GM19328 (cell line): ENCODE results near the gene GSTT2B.
"Not testable (repeated sequence)": the region's sequence is repeated elsewhere in the genome, so short reads cannot be mapped to it uniquely, and the experiment has no call there.

Experiments used
- ATAC-seq: cut with Tn5 transposase; IDR thresholded peaks from one replicate; pipeline ENCODE4 v1.9.1; 2021; ENCODE audit warnings: mild to moderate bottlenecking, moderate library complexity; ENCODE audit not compliant: unreplicated experiment

The GSTT2B gene

GRCh38 chr22:23949764-23950163 is 11.2 kb downstream of the GSTT2B start:
- not testable (repeated sequence) for ATAC-seq

GRCh38 chr22:23947391-23947790 is 13.6 kb downstream of the GSTT2B start:
- not testable (repeated sequence) for ATAC-seq

GRCh38 chr22:23940166-23940565 is 20.8 kb downstream of the GSTT2B start:
- ATAC-seq: not testable (repeated sequence)

- ATAC-seq: no peak
These were observed 22.0 kb downstream of the GSTT2B start for GRCh38 chr22:23939017-23939357.

- no peak for ATAC-seq
These were observed 22.5 kb downstream of the GSTT2B start for GRCh38 chr22:23938328-23939016.

GRCh38 chr22:23926561-23926960 is 34.4 kb downstream of the GSTT2B start:
- ATAC-seq: no peak

- ATAC-seq: no peak
These were observed 35.9 kb downstream of the GSTT2B start for GRCh38 chr22:23925020-23925606.

- ATAC-seq: no peak
These were observed 38.1 kb downstream of the GSTT2B start for GRCh38 chr22:23922921-23923320.

- ATAC-seq: not testable (repeated sequence)
These were observed 39.3 kb downstream of the GSTT2B start for GRCh38 chr22:23921586-23922201.

GRCh38 chr22:23920267-23920611 is 40.8 kb downstream of the GSTT2B start:
- not testable (repeated sequence) for ATAC-seq

- no peak for ATAC-seq
These were observed 45.7 kb downstream of the GSTT2B start for GRCh38 chr22:23915290-23915689.

- ATAC-seq: peak; percentile 94
These were observed 47.2 kb downstream of the GSTT2B start for GRCh38 chr22:23913661-23914353.

GRCh38 chr22:23913306-23913660 is 47.7 kb downstream of the GSTT2B start:
- no peak for ATAC-seq

- no peak for ATAC-seq
These were observed 48.6 kb downstream of the GSTT2B start for GRCh38 chr22:23912293-23912903.

GRCh38 chr22:23911318-23911980 is 49.5 kb downstream of the GSTT2B start:
- no peak for ATAC-seq

GRCh38 chr22:23910496-23911190 is 50.4 kb downstream of the GSTT2B start:
- no peak for ATAC-seq

- no peak for ATAC-seq
These were observed 51.6 kb downstream of the GSTT2B start for GRCh38 chr22:23909296-23909898.

GRCh38 chr22:23908587-23909205 is 52.3 kb downstream of the GSTT2B start:
- ATAC-seq: no peak

GRCh38 chr22:23907423-23907822 is 53.6 kb downstream of the GSTT2B start:
- not testable (repeated sequence) for ATAC-seq
